ENCODE data around the gene EPG5. TPM values are rescaled to one million over a fixed set of nuclear protein-coding genes. Genes with fewer than 3 reads are reported as not detected.

Gene EPG5
- total RNA-seq, 1 experiment from 2014 or later = 22.7 TPM

GRCh38 chr18:46008531-46008930, 41.4 kb upstream of the EPG5 start (continued):
- TF ChIP-seq TEAD1 (CRISPR knock-in tag; IDR thresholded peaks at IDR 0.05) (no peak), IRF2 (CRISPR knock-in tag; IDR thresholded peaks at IDR 0.05; ENCODE audit: borderline replicate concordance, low read depth) (no peak), ZNF425 (CRISPR knock-in tag; conservative IDR thresholded peaks at IDR 0.05) (no peak), ZSCAN18 (CRISPR knock-in tag; IDR thresholded peaks at IDR 0.05) (no peak)

DNA sequence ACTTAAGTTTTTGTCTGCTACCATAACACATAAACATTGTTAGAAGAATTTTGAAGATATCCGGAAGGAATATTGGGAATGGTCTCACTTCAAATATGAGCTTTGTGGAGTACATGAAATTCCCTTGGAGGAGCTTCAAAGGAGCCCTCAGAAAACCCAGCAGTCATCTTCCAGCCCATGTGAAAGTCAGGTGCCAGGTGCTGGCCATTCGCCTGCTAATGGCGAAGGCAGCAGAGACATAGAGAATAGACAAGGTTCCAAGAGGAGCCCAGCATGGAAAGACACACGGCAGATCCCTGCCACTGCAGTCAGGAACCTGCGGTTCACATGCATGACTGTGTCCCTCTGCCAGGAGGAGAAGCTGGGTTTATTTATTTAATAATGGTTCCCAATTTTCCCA, 40.0 kb upstream of the EPG5 start:
- TF ChIP-seq ZBTB43 (CRISPR knock-in tag; IDR thresholded peaks at IDR 0.05) (no peak), ZNF263 (CRISPR knock-in tag; IDR thresholded peaks at IDR 0.05; ENCODE audit: low read depth) (no peak), FOXK1 (CRISPR knock-in tag; IDR thresholded peaks at IDR 0.05) (no peak), STAT6 (CRISPR knock-in tag; conservative IDR thresholded peaks at IDR 0.05; ENCODE audit: low read depth) (no peak), ZNF232 (CRISPR knock-in tag; IDR thresholded peaks at IDR 0.05) (no peak), GABPB1 (CRISPR knock-in tag; IDR thresholded peaks at IDR 0.05) (no peak), HMGA2 (CRISPR knock-in tag; IDR thresholded peaks at IDR 0.05) (no peak)
- H3K9me3 Mint-ChIP-seq = peaks cover 16% of the 10 kb centered on the region
- no peak; the same call in 1 of the 2 replicates for ATAC-seq
- POLR2A ChIA-PET = no interaction called here
- 0 out of 2 replicates have a peak, but pooled peaks cover 3% of the 10 kb centered on the region for H3K36me3 Mint-ChIP-seq
- no peak overlapping the region for H3K27ac Mint-ChIP-seq
- CTCF ChIA-PET = interaction anchor here (2.0 kb wide), 1 partner anchor 67 kb away, joined by 5 read pairs; no protein-coding TSS in a partner anchor
- H3K4me3 Mint-ChIP-seq = no peak overlapping the region
- H3K4me1 Mint-ChIP-seq = peaks cover 12% of the 10 kb centered on the region
- no peak for DNase-seq (ENCODE audit: low spot score)
- no peaks in the 10 kb centered on the region; the same call in 1 of the 2 replicates for H3K27me3 Mint-ChIP-seq (ENCODE audit: low read depth)

- Mint-ChIP-seq H3K9me3 (peaks cover 19% of the 10 kb centered on the region), H3K4me1 (peaks cover 22% of the 10 kb centered on the region), H3K27me3 (ENCODE audit: low read depth) (no peaks in the 10 kb centered on the region; the same call in 1 of the 2 replicates), H3K4me3 (no peak overlapping the region), H3K36me3 (0 out of 2 replicates have a peak, but pooled peaks cover 3% of the 10 kb centered on the region), H3K27ac (no peak overlapping the region)
- DNase-seq (ENCODE audit: low spot score) (no peak), ATAC-seq (no peak)
- ChIA-PET POLR2A (no interaction called here), CTCF (no interaction called here)
- TF ChIP-seq ZNF232 (CRISPR knock-in tag; IDR thresholded peaks at IDR 0.05) = no peak
- TF ChIP-seq E2F4 (CRISPR knock-in tag; IDR thresholded peaks at IDR 0.05; ENCODE audit: borderline replicate concordance, low read depth) = no peak
- TF ChIP-seq ZNF416 (CRISPR knock-in tag; IDR thresholded peaks at IDR 0.05) = no peak
- TF ChIP-seq, protein P1, sequence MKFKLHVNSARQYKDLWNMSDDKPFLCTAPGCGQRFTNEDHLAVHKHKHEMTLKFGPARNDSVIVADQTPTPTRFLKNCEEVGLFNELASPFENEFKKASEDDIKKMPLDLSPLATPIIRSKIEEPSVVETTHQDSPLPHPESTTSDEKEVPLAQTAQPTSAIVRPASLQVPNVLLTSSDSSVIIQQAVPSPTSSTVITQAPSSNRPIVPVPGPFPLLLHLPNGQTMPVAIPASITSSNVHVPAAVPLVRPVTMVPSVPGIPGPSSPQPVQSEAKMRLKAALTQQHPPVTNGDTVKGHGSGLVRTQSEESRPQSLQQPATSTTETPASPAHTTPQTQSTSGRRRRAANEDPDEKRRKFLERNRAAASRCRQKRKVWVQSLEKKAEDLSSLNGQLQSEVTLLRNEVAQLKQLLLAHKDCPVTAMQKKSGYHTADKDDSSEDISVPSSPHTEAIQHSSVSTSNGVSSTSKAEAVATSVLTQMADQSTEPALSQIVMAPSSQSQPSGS (CRISPR knock-in tag; IDR thresholded peaks at IDR 0.05; ENCODE audit: borderline replicate concordance, low read depth) = no peak
- TF ChIP-seq STAT6 (CRISPR knock-in tag; conservative IDR thresholded peaks at IDR 0.05; ENCODE audit: low read depth) = no peak
- TF ChIP-seq GABPB1 (CRISPR knock-in tag; IDR thresholded peaks at IDR 0.05) = no peak
- TF ChIP-seq, protein P2, sequence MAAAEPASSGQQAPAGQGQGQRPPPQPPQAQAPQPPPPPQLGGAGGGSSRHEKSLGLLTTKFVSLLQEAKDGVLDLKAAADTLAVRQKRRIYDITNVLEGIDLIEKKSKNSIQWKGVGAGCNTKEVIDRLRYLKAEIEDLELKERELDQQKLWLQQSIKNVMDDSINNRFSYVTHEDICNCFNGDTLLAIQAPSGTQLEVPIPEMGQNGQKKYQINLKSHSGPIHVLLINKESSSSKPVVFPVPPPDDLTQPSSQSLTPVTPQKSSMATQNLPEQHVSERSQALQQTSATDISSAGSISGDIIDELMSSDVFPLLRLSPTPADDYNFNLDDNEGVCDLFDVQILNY (CRISPR knock-in tag; IDR thresholded peaks at IDR 0.05) = no peak
- no peak for TF ChIP-seq ZSCAN18 (CRISPR knock-in tag; IDR thresholded peaks at IDR 0.05)
Measured at GRCh38 chr18:46002934-46003333, 35.8 kb upstream of the EPG5 start.

All from WTC11 (cell line).